Hepatic stellate cell (primary cell): ENCODE results near the gene REPS1.
"Not testable (repeated sequence)": the region's sequence is repeated elsewhere in the genome, so short reads cannot be mapped to it uniquely, and the experiment has no call there.

Source experiments
- DNase-seq: peaks from one replicate; pipeline ENCODE4 v3.0.0; 2011; ENCODE audit warnings: low spot score

The REPS1 gene, protein sequence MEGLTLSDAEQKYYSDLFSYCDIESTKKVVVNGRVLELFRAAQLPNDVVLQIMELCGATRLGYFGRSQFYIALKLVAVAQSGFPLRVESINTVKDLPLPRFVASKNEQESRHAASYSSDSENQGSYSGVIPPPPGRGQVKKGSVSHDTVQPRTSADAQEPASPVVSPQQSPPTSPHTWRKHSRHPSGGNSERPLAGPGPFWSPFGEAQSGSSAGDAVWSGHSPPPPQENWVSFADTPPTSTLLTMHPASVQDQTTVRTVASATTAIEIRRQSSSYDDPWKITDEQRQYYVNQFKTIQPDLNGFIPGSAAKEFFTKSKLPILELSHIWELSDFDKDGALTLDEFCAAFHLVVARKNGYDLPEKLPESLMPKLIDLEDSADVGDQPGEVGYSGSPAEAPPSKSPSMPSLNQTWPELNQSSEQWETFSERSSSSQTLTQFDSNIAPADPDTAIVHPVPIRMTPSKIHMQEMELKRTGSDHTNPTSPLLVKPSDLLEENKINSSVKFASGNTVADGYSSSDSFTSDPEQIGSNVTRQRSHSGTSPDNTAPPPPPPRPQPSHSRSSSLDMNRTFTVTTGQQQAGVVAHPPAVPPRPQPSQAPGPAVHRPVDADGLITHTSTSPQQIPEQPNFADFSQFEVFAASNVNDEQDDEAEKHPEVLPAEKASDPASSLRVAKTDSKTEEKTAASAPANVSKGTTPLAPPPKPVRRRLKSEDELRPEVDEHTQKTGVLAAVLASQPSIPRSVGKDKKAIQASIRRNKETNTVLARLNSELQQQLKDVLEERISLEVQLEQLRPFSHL

DNA sequence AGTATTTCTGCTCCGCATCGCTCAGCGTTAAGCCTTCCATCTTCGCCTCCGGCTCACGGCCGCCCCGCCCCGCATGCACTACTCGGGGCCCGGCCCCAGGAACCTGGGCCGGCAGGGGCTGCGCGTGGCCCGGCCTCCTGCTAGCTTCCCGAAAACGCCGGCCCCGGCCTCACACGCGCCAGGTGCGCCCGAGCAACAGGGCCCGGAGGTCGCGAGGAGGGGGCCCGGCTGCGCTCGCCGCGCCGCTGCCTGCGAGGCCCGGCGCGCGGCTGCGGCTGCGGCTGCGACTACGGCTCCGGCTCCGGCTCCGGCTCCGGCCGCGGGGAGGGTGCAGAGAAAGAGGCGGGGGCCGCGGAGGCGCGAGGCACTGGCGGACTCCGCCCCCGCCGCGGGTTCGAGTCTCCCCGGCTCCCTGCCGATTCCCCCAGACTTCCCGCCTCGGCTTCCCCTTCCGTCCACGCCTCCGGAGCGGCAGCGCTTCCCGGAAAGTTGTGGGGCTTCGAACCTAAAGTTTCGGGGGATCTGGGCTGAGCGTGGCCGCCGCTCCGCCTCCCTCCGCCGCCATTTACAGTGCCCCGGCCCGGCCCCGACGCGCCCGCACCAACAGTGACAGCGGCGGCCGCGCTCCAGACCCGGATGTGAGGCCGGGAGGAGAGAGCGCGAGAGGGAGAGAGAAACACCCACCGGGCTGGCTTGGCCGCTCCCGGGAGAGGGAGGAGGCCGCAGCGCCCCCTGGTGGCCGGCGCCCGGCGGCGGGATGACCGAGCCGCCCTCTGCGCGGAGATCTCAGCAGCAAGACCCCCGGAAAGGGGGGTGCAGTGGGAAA, at the start of gene REPS1:
REPS1 (minus strand) TSS at position 611 of the 826 bp plus-strand sequence; CDS start at position 40, 571 bp downstream.
- DNase-seq = peak; percentile 95

DNA sequence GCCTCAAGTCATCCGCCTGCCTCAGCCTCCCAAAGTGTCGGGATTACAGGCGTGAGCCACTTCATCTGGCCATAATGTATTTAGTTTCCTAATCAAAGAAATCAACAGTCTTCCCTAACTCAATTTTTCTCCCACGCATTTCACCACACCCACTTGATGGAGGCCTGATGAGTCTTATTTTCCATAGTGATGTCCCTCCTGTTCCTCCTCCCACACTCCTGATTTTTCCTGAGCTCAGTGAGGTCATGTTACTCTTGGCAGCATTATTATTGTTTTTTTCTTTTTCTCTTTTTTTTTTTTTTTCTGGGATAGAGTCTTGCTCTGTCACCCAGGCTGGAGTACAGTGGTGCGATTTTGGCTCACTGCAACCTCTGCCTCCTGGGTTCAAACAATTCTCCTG, 49.4 kb upstream of the REPS1 start:
- peak; percentile 64 for DNase-seq

DNA sequence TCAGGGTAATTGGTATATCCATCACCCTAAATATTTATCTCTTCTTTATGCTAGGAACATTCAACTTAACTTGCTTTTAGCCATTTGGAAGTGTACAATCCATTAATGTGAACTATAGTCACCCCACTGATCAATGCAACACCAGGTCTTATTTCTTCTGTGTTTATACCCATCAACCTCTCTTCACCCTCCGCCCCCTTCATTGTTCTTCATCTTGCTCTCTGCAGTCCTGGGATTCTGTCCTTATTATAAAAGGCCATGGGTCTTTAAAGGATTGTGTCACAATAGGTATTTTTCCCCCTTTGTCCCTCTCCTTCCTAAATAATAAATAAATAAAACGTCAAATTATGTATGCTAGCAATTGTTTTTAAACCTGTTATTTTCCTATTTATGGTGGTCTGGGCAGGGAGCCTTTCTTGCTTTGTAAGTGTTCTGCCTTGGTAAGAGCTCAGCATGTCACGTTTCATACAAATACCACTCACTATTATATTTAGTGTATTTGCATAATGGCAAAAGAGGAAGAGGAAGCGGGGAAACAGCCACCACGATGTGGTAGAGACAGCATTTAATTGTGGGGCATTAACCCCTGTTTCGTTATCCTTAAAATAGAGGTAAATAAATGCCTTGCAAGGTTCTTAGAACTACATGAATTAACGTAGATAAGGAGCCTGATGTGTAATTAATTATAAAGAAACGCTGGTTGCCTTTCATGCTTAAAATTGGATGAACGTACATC, 42.3 kb upstream of the REPS1 start:
- DNase-seq = no peak

DNA sequence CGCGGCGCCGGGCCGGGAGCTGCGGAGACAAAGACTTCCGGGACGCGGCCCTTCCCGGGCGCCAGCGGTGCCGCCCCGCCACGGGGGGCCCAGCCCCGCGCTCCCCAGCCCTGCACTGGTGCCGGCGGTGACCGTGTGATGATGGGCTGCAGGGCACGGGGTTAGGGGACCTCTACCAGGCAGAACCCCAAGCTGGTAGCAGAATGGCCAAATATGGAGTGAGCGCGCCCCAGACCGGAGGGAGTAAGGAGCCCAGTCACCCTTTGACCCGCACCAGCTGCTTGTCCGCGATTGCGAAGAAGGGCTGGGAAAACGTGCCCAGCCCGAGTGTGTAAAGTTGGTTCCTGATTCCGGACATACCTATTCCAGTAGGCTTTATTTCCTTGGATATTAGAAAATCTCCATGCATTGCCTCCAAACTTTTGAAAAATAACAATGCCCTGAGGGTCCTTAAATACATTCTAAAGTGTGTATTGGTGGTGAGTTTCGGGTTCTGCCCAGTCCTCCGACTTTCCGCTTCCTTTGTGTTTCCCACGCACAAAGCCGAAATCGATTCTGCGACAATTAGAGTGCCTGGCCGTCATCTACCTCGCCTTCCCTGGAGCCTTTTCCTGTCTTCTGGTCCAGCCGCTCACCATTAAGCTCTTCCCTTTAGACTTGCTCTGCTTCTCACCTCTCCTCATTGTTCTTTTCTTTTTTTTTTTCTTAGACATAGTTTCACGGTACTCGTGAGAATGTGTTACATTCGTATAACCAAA, 41.6 kb upstream of the REPS1 start:
- peak; percentile 62 for DNase-seq

DNA sequence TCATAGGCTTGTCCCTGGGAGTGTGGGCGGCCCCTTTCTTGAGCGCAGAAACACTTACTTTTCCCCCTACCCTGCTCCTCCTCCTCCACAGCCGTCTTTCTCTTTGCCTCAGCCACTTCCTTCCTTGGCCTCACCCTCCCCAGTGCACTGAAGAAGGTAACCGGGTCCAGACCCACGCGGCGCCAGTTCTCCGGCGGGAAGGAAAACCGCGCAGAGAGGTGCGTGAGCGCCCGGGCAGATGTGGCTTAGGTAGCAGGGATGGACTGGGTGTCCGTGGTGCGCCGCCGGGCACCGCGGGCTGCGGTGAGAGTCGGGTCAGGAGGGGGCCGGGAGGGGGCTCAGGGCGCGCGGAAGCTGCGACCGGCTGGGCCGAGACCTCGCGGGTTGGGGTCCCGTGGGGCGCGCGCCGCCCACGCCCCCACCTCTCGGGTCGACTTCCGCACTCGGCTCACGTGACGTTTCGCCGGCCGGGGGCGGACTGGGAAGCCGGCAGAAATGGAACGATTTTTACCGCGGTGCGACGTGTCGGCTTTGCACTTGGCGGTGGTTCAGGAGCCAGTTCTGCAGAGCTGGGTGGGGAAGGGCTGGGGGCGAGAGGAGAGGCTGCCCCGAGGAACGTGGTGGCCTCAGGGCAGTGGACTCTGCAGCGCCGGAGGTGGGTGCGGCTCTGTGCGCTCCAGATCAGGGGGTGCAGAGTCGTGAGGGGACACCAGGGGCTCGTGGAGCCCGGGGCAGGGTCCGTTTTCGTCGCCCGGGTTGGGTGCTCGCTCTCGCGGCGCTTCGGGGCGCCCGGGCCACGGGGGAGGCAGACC, 40.8 kb upstream of the REPS1 start, which contains the start of gene ABRACL:
ABRACL (plus strand) TSS at position 88 of the 812 bp plus-strand sequence. CDS start 5,416 bp downstream, outside the sequence.
- peak; percentile 43 for DNase-seq

DNA sequence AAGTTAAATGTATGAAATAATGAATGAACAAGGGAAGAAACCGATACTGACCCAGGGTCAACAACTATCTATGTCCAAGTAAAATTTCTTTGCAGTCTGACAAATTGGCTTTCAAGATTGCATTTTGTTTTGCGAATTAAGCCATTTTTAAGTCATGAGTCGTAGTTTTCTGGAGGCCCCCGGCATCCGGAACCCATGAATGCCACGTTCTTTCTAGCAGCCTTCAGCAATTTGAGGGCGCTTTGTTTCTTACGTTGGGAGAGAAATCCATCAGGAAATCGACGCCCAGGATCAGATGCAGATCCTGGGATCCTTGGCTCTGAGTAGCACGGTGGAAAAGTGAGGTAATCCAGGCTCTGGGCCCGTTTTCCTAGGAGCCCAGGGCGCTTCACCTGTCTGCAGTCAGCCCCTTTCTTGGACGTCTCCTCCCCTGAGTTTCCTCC, 40.2 kb upstream of the REPS1 start:
- DNase-seq = peak; percentile 62

DNA sequence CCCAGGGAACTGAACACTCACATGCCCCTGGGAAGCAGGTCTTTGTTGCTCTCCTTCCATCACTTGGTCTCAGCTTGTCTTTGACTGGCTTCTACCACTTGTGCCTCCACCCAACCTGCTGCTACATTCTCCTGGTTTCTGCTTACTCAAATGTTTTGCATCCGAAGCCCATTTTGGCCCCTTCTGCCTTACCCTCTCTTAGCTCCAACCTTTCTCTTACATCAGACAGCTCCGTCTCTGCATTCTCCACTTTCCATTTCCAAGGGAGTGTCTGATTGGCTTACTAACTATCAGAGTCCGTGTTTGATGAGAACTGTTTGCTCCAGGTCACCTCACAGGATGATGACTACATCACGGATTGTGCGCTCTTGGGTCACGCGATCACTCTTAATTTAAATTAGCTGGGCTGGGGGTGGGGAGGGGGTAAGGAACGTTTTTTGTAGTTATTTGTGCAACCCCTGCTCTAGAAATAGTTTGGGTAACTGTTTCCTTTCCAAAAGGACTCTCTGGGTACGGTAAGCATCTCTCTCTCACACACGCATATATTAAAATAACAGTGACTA, 39.6 kb upstream of the REPS1 start:
- DNase-seq = no peak

DNA sequence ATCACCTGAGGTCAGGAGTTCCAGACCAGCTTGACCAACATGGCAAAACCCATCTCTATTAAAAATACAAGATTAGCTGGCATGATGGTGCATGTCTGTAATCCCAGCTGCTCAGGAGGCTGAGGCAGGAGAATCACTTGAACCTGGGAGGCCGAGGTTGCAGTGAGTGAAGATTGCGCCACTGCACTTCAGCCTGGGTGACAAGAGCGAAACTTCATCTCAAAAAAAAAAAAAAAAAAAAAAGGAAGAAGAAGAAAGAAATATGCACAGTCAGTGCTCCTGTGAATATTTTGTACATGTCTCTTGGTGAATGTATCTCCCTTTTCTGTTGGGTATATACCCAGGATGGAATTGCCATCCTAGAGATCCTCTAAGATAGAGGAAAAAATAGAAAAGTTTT, 37.4 kb upstream of the REPS1 start:
- not testable (repeated sequence) for DNase-seq

DNA sequence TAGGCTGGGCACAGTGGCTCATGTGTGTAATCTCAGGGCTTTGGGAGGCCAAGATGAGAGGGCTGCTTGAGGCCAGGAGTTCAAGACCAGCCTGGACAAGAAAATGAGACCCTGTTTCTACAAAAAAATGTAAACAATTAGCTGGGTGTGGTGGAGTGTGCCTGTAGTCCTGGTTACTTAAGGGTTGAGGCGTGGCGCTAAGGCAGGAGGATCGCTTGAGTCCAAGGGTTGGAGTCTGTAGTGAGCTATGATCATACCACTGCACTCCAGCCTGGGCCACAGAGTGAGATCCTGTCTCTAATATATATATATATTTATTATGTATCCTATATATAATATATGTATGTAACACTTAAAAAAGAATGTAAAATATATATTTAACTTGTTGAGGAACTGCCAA, 32.6 kb upstream of the REPS1 start:
- DNase-seq = no peak

DNA sequence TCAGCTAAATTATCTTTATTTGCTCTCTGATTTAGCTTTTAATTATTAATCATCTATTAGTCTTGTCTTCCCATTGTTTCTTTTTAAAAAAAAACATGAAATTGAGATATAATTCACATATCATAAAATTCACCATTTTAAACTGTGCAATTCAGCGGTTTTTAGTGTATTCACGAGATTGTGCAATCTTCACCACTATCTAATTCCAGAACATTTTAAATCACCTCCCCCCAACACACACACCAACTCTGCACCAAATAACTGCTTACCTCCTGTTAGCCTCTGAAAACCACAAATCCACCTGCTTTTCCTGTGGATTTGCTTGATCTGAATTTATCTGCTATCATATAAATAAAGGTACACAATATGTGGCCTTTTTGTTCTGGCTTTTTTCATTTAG, 31.7 kb upstream of the REPS1 start:
- no peak for DNase-seq

DNA sequence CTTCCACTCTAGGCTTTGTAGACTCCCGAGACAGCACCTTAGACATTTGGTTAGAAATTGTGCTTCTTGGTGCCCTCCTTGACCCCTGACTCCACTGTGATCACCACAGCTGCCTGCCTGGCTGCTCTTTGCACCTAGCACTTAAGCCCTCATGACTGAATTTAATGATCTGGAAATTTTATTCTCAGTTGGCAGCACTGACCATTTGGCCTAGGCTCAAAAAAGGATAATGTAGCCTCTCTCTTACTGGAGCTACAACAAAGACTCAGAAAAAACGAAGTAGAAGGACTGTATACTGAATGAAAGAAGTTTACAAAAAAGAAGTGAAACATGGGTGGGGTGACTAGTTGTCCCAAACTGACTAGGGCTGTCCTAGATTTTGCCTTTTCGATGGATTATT, 29.2 kb upstream of the REPS1 start:
- no peak for DNase-seq

DNA sequence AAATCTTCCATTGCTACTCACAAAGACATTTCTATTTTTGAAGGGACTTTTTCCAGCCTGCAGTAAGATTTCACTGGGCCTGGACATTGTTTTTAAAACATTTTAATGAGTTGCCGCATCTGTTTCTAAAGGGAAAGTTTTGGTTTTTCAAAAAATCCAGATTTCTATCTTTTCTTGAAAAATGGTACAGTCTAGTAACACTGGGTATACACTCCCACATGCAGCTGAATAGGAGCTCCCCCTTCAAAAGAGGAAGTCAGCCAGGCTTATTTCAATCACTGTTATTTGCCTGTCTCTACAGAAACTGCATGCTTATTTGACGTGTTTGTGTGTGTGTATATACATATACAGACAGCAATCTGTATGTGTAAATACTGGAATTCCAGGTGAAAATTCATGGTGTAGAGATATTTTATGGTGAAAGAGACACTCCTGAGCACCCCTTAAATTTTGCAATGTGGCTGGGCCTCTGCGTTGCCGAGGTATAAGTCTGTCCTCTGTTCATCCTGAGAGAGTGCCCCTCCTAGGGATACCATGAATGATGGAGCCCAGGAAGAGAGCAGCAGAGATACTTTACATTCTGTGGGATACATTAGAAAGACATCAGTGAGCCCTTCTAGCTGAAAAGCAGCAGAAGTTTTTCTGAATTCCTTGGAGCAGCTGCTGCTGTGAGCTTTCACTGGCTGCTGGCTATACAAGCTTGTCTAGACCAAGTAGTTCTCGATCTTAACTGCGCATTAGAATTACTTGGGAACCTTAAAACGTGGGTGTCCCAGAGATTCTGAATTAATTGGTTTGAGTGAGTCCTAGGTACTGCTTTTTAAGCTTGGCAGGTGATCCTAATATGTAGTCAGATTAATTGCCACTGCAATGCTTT, 28.5 kb upstream of the REPS1 start:
- no peak for DNase-seq

DNA sequence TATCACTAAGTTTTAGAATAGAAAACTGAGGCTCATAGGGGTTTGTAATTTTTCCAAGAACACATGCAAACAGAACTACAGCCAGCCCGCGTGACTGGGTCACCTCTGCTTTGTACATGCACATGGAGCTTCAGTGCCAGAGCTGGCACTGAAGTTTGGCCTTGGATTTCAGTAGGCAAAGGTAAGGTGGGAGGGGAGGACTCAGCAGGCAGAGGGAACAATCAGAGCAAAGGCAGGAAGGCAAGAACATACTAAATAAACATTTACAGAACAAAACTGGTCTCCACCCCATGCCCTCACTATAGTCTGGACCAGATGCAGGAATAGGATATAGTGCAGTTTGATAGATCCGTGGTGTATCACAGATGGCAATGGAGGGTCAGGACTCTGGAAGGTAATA, 26.9 kb upstream of the REPS1 start:
- DNase-seq = no peak

DNA sequence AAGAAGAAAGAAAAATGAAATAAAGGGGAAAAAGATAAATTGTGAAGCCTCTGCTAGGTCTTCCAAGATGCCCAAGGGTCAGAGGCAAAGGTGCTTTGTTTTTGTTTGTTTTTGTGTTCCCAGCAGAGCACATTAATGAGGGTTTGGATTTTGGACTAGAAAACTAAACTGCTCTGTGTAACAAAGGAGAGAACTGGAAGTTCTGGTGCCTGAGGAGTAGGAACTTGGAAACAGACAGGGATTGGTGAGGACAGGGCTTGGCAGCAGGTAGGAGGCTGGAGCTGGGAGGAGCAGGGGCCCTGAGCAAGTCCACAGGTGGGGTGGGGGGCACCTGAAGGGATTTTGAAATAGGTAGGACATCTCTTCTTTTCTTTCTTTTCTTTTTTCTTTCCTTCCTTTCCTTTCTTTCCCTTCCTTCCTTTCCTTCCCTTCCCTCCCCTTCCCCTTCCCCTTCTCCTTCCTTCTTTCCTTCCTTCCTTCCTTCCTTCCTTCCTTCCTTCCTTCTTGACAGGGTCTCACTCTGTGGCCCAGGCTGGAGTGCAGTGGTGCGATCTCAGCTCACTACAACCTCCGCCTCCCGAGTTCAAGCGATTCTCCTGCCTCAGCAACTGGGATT, 25.2 kb upstream of the REPS1 start:
- DNase-seq = no peak

DNA sequence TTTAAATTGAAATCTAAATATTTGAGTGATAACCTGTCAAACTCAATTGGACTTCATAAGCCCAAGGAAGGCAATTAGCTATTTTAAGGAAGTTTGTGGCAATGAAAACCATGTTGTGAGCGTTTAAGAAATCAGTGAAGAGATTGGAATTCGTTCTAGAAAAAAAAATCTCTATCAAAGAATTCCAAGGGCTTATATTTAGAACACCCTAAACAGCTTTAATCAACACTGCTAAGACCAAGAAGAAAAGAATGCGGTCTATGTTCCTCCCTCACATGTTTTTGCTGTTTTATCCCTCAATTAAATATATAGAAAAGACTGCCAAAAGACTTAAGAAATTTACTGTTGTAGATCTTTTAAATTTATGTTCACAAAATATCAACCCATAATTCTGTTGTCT, 23.9 kb upstream of the REPS1 start:
- no peak for DNase-seq

DNA sequence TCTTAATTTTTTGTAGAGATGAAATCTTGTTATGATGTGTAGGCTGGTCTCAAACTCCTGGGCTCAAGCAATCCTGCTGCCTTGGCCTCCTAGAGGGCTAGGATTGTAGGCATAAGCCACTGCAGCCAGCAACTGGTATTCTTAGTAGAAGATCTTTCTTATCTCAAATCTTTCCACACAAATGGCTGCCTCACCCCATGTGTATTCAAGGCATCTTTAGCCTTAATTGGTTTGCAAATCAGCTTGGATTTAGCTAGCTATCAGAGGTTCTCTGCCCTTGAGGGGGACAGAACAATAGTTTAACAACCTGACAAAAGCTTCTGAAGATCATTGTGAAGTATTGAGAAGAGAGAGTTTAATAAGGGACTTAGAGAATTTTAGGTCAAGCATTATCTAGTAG, 22.6 kb upstream of the REPS1 start:
- DNase-seq = no peak

DNA sequence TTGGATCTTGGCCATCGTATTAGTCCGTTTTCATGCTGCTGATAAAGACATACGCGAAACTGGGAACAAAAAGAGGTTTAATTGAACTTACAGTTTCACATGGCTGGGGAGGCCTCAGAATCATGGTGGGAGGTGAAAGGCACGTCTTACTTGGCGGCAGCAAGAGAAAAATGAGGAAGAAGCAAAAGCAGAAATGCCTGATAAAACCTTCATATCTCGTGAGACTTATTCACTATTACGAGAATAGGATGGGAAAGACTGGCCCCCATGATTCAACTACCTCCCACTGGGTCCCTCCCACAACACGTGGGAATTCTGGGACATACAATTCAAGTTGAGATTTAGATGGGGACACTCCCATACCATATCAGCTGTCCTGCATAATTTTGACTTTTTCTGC, 20.1 kb upstream of the REPS1 start:
- DNase-seq = no peak

DNA sequence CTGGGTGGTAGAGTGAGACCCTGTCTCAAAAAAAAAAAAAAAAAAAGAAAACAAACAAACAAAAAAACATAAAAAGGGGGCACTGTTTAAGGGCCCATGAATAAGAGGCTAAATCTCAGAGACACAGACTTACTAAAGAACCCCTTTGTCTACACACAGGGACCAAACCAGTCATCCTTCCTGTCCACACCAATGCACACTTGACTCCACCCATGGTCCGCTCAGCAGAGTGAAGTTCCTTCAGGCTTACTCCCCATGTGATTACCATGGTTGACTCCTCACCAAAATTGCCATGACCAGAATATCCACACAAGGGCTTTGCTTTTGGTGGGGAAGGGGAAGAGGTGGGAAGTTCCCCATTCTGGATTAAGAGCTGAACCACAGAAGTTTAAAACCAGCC, 19.4 kb upstream of the REPS1 start:
- no peak for DNase-seq
